ENCODE data around the gene RAB29. TPM values are rescaled to one million over a fixed set of nuclear protein-coding genes. Genes with fewer than 3 reads are reported as not detected.

The RAB29 gene
- total RNA-seq, 1 donor from 2014 or later = 5.9 TPM

GRCh38 chr1:205719762-205720161 lies 55.5 kb downstream of the RAB29 start:
- no peak for DNase-seq

- DNase-seq = no peak
These were observed 56.3 kb downstream of the RAB29 start for GRCh38 chr1:205719015-205719414.

Small RNA genes within 50 kb of the gene (small RNA-seq; reads per million reads assigned to genes)
- gene RF00139 (ENCODE audit: low replicate concordance) = not detected

Other genes starting within 250 kb of the RAB29 start
- gene ELK4, start 143.5 kb downstream of the RAB29 start, total RNA-seq = 23.0 TPM
- 4.2 TPM for gene SLC45A3, start 95.0 kb downstream of the RAB29 start, total RNA-seq
- gene NUCKS1, start 25.3 kb downstream of the RAB29 start, total RNA-seq = 193 TPM
- gene SLC41A1, start 37.7 kb upstream of the RAB29 start, total RNA-seq = 43.6 TPM
- gene PM20D1, start 74.7 kb upstream of the RAB29 start, total RNA-seq = not detected
- 0.10 TPM for gene SLC26A9, start 168.0 kb upstream of the RAB29 start, total RNA-seq
- gene RAB7B, start 227.9 kb upstream of the RAB29 start, total RNA-seq = 10.7 TPM
- gene CTSE, start 248.4 kb upstream of the RAB29 start, total RNA-seq = 0.10 TPM